Measurements from ENCODE around the gene RNF150.

Gene RNF150

DNA sequence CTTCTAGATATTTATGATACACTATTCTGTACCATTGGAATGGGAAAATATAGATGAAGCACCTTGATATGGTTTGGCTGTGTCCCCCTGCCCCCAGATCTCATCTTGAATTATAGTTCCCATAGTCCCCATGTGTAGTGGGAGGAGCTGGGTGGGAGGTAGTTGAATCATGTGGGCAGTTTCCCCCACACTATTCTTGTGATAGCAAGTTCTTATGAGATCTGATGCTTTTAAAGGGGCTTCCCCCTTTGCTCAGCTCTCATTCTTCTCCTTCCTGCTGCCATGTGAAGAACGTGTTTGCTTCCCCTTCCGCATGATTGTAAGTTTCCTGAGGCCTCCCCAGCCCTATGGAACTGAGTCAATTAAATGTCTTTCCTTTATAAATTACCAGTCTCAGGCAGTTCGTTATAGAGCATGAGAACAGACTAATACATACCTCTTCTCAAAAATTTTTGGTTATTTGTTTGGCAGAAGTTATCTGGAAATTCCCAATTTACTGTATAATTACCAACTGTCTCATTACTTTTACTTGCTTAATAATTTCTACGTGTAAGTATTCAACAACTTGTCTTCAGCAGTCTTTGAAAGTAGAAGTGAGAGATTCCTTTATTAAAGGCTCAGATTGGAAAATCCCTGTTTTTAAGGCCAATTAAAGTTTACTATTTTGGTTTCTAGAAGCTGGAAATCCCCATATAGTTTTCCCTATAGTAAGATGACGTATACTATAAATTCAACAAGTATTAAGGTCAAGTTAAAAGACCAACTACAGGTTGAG is 152.7 kb downstream of the RNF150 start:
- DNase-seq (ENCODE audit: low read depth in 2 of 2) = no peak

DNA sequence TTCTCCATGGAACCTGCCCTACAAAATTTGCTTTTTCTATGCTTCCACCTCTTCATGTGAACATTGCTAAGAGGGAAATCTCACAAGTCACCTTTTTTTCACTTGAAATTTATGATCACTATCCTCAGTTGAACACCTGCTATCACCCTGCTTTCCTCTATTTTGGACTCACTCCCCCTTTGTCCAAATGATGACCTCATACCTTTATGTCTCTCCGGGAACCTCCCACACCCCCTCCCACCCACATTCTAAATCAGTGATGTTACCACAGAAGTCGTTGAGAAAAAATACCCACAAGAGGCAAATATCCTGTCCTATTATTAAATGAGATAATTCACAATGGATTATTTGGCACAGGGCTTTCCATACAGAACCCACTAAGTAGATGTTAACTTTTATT is 156.5 kb downstream of the RNF150 start:
- DNase-seq (ENCODE audit: low read depth in 2 of 2) = no peak

- no peak for DNase-seq (ENCODE audit: low read depth in 2 of 2)
These were observed 162.0 kb downstream of the RNF150 start for GRCh38 chr4:140971077-140971792.

GRCh38 chr4:140969296-140969695 is 164.0 kb downstream of the RNF150 start:
- DNase-seq (ENCODE audit: low read depth in 2 of 2) = no peak

DNA sequence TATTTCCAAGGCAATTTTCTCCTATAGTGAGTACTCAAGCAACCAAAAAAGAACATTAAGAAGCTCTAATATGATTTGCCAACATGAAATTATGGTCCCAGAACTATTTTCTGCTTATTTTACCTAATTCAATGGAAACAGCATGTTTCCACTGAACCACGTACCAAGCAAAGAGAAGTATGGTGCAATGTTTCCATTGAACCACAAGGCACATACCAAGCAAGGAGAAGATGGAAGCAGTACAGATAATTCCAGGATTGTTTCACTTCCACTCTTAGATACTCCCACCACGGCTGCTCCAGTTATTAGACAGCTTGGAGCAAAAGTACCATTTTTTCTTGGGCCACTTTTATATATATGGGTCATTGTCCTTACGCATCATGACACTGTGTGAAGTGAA is 164.9 kb downstream of the RNF150 start:
- no peak for DNase-seq (ENCODE audit: low read depth in 2 of 2)

- no peak for DNase-seq (ENCODE audit: low read depth in 2 of 2)
These were observed 169.4 kb downstream of the RNF150 start for GRCh38 chr4:140963883-140964282.

DNA sequence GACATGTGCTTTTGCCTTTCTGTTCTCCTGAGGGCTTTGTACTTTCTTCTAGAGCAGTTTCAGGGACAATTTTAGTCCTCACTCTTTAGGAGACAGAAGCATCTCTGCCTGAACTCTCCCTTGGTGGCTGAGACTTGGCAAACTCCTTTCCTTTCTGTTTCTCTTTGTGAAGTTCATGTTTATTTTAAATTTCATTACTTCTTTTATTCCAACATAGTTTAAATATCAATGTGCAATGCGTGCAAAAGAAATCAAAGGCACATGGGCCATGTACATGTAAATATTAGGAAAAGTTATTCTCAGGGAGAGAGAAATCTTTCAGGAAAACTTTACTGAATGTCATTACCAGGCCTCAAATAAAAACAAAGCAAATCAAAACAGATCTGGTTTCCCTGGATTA is 177.6 kb downstream of the RNF150 start:
- DNase-seq (ENCODE audit: low read depth in 2 of 2) = no peak

DNA sequence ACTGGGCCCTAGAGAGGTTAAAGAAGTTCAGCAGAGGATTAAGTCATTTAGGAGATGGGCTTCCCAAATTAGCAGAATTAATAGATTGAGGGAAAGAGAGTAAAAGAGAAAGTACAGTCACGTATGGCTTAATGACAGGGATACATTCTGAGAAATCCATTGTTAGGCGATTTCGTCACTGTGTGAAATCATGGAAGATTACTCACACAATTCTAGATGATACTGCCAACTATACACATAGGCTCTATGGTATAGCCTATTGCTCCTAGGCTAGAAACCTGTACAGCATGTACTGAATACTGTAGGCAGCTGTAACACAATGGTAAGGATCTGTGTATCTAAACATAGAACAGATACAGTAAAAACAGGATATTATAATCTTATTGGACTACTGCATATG is 180.6 kb downstream of the RNF150 start:
- peak; percentile 54 to 60 for DNase-seq (ENCODE audit: low read depth in 2 of 2)

- DNase-seq (ENCODE audit: low read depth in 2 of 2) = no peak
These were observed 185.8 kb downstream of the RNF150 start for GRCh38 chr4:140947506-140947905.

DNA sequence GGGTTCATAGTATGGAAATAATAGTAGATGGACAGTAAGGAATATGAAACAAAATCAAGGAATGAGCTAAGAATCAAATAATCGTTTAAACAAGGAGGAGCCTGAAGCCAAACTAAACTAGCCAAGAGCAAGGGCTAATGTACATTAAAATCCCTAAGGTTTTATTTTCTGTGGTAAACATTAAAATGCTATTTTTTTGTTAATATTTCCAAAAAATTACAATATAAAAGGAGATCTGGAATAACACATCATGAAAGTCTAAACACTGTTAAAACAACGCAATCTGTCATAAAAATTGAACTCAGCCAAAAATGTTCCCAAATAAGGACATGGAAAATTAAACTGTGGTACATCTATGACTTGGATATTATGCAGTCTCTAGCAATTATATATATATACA is 188.2 kb downstream of the RNF150 start:
- no peak for DNase-seq (ENCODE audit: low read depth in 2 of 2)

- peak; percentile 59 to 62 for DNase-seq (ENCODE audit: low read depth in 2 of 2)
These were observed 188.7 kb downstream of the RNF150 start for GRCh38 chr4:140944572-140944971.

DNA sequence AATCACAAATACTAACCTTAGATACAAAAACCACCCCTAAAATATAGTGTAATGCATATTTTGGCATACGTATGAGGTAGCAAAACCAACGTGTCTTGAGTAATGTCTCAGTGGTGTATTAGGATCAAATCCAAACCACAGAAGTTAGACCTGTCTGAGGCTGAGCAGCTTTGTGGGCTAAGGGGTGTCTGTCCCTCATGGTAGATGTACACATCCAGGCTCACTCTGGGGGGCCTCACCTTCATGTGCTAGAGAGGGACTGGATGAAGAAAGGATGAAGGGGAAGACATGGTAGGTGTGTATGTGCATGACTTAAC is 189.1 kb downstream of the RNF150 start:
- peak; percentile 70 for DNase-seq (ENCODE audit: low read depth in 2 of 2)

DNA sequence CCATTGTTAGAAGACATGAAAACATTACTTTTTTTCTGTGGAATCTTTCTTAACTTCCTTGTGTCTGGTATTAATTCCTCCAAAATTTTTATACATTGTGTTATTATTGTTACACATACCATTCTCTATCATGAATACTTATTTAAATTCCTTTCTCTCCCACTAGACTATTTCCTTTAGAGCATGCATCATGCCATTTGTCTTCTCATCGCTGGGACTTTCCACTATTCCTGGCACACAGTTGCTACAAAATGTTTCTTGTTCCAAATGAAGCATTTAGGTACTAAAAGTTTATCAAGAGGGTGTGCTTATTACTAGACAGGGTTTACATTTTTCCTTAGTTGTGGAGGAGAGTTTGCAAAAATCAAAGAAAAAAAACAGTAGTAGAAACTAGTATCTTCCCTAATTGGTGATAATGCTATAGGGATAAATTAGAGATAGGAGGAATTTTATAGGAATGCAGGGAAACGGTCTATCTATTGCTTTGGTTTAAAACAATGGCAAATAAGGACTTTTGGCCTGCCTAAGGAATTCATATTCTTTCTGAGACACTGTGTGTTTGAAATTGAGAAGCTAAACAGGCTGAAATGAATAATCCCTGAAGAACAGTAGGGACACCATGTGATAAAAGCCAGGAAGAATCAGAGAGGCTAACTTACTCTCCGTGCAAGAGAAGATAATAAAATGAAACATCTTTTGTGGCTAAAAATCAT is 189.6 kb downstream of the RNF150 start:
- peak; percentile 85 to 86 for DNase-seq (ENCODE audit: low read depth in 2 of 2)

DNA sequence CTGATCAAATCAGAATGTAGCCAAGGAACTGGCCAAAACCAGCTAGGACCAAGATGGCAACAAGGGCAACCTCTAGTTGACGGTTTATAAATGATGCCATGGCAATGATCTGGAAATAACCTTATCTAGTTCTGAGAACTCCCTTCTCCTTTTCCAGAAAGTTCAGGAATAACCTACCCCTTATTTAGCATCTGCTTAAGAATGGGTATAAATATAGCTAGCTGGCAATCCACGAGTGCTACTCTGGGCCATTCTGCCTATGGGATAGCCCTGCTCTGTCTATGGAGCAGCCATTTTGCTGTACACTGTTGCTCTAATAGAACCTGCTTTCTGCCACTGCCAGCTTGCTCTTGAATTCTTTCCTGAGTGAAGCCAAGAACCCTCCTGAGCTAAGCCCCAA is 192.7 kb downstream of the RNF150 start:
- no peak for DNase-seq (ENCODE audit: low read depth in 2 of 2)

GRCh38 chr4:140937866-140938265 is 195.4 kb downstream of the RNF150 start:
- DNase-seq (ENCODE audit: low read depth in 2 of 2) = peak; percentile 70 to 72

GRCh38 chr4:140935254-140935653 is 198.0 kb downstream of the RNF150 start:
- no peak for DNase-seq (ENCODE audit: low read depth in 2 of 2)

DNA sequence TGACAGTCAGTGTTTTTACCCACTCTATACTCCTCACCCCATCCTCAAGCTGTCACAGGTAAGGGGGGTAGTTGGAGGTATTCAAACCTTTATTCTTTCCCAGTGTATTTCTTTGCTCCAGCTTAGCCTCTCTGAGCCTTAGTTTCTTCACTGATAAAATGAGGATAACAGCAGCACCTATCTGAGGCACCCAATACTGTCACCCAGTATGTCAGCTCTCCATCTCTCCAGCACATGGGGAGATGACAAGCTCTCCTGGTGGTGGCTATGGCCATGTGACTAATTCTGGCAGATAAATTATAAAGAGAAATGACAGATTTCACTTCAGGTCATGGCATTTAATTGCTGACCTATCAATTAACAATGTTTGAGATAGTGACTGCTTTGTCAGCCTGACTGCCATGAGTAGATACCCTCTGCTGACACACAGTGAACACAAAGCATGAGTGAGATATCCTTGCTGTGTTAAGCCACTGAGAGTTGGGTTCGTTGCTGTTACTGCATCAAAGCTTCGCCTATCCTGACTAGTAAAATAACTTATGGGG is 200.7 kb downstream of the RNF150 start:
- no peak for DNase-seq (ENCODE audit: low read depth in 2 of 2)

GRCh38 chr4:140931911-140932310 is 201.4 kb downstream of the RNF150 start:
- no peak for DNase-seq (ENCODE audit: low read depth in 2 of 2)

DNA sequence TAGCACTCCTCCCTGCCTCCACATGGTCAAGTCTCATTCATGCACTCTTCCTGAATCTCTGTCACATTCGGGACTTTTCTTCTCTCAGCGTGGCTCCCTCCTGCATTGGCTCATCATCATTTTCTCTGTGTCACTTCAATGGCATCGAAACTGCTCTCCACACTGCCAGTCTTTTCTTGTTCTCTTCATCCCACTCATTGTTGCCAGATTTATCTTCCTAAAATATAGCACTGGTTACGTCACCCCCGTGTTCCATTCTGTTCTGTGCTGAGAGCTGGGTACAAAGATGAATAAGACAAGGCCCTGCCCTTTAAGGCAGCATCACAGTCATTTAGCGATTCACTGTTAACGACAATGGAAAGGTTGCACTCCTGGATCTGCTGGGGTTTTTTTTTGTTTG is 202.7 kb downstream of the RNF150 start:
- DNase-seq (ENCODE audit: low read depth in 2 of 2) = no peak

DNA sequence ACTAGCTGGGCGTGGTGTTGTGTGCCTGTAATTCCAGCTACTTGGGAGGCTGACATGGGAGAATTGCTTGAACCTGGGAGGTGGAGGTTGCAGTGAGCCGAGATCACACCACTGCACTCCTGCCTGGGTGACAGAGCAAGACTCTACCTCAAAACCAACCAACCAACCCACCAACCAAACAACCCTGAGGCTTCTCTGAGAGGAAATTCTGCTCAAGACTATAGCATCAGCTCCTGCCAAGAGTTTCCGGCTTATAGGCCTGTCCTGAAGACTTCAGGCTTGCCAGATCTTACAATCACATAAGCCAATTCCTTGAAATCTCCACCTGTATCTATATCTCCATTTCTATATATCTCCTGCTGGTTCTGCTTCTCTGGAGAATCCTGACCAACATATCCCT is 203.3 kb downstream of the RNF150 start:
- no peak for DNase-seq (ENCODE audit: low read depth in 2 of 2)

- no peak for DNase-seq (ENCODE audit: low read depth in 2 of 2)
These were observed 204.4 kb downstream of the RNF150 start for GRCh38 chr4:140928880-140929279.

- DNase-seq (ENCODE audit: low read depth in 2 of 2) = no peak
These were observed 206.6 kb downstream of the RNF150 start for GRCh38 chr4:140926672-140927071.

DNA sequence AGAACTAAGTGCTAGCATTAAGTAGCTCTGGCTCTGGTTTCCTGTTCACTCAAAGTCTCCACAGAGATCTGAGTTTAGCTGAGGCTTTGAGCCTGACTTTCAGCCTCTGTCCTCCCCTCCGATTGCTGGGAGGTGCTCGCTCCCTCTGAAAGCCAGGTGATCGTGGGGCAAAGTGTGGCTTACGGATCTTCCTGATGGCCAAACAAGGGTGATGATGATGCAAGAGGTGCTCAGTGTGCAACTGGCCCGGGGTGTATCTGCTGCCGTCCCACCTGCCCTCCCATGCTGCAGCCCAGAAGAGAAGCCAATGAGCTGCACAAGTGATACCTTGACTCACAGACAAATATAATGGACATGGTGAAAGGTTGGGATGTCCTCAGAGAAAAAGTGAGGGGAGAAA is 207.9 kb downstream of the RNF150 start:
- DNase-seq (ENCODE audit: low read depth in 2 of 2) = no peak
